ENCODE measurements around the gene RSF1. TPM values are rescaled to one million over a fixed set of nuclear protein-coding genes. Genes with fewer than 3 reads are reported as not detected.
A peak's percentile ranks its signal among the peaks of the same experiment; 100 is the strongest.

Gene RSF1
- polyA plus RNA-seq, 1 of the 3 experiments (the other 2 are of a cell fraction) = 8.4 TPM

DNA sequence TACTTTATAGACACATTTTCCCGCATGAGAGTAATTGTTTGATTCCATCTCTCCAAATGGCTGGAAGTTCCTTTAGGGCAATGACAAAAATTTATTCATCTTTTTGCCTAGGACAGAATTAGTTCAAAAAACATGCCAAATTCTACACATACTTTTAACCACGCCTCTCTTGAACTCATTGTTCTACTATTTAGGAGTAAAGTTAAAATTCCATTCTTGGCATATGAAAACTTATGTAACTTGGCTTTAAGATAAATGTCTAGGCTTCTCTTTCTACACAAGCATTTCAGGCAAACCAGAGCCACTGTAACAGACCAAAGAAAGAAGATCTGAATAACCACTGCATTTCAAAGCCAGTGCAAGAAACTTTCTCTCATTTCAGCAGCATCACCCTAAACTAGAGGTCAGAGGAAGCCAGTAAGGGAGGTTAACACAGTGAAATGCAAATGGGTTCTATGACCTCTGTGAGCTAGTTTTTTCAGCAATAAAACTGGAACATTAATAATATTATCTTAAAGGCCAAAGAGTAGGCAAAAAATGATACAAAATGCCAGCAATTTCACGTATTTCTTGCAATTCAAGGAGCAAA lies 73.0 kb downstream of the RSF1 start:
- 0 out of 2 replicates have a peak overlapping the region, but pooled peaks have one; percentile 18 for H3K4me2 ChIP-seq
- POLR2A ChIA-PET = no interaction called here
- H4K20me1 ChIP-seq (ENCODE audit: insufficient read depth) = peaks cover 7% of the 10 kb centered on the region; the same call in 1 of the 2 replicates

DNA sequence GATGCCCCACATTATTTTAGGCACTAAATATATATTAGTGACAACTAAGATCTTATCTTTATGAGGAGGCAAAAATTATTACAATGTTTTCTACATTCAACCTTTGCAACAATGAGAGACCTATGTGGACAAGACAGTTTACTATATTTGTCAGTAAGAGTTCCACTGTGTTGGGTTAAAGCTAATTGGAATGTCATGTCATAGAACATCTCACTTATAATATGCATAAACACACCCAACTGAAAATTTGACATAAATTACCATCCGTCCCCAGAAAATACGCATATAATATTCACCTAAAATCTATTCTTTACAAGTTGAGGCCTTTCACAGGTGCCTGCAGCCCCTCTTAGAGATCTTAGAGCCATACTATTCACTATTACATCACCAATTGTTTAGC lies 84.0 kb downstream of the RSF1 start:
- H3K27ac ChIP-seq (ENCODE audit: low read depth in 2 of 2, low read length in 1 of 2) = no peak overlapping the region
- POLR2A ChIA-PET = no interaction called here

More for the DNA sequence above, 73.0 kb downstream of the RSF1 start:
- TF ChIP-seq ELF1 (IDR thresholded peaks at IDR 0.05) (no peak), CHD2 (IDR thresholded peaks at IDR 0.05; ENCODE audit: low read length, partially characterized antibody) (no peak), NFIC (IDR thresholded peaks at IDR 0.05; ENCODE audit: borderline replicate concordance) (no peak), JUND (IDR thresholded peaks at IDR 0.05) (no peak), SIN3A (IDR thresholded peaks at IDR 0.05; ENCODE audit: borderline replicate concordance, low read depth, low read length) (no peak), FOXJ3 (CRISPR knock-in tag; IDR thresholded peaks at IDR 0.05) (no peak), NRF1 (IDR thresholded peaks at IDR 0.05; ENCODE audit: low read depth, low read length) (no peak)
- TF ChIP-seq, protein P1, sequence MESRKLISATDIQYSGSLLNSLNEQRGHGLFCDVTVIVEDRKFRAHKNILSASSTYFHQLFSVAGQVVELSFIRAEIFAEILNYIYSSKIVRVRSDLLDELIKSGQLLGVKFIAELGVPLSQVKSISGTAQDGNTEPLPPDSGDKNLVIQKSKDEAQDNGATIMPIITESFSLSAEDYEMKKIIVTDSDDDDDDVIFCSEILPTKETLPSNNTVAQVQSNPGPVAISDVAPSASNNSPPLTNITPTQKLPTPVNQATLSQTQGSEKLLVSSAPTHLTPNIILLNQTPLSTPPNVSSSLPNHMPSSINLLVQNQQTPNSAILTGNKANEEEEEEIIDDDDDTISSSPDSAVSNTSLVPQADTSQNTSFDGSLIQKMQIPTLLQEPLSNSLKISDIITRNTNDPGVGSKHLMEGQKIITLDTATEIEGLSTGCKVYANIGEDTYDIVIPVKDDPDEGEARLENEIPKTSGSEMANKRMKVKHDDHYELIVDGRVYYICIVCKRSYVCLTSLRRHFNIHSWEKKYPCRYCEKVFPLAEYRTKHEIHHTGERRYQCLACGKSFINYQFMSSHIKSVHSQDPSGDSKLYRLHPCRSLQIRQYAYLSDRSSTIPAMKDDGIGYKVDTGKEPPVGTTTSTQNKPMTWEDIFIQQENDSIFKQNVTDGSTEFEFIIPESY (IDR thresholded peaks at IDR 0.05; ENCODE audit: borderline replicate concordance, low read depth) = no peak
- TF ChIP-seq, protein P2, sequence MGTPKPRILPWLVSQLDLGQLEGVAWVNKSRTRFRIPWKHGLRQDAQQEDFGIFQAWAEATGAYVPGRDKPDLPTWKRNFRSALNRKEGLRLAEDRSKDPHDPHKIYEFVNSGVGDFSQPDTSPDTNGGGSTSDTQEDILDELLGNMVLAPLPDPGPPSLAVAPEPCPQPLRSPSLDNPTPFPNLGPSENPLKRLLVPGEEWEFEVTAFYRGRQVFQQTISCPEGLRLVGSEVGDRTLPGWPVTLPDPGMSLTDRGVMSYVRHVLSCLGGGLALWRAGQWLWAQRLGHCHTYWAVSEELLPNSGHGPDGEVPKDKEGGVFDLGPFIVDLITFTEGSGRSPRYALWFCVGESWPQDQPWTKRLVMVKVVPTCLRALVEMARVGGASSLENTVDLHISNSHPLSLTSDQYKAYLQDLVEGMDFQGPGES (IDR thresholded peaks at IDR 0.05; ENCODE audit: low read depth, low read length) = no peak
- no peaks in the 10 kb centered on the region for H3K27me3 ChIP-seq (ENCODE audit: insufficient read depth)
- H3K9ac ChIP-seq = no peak overlapping the region
- H2AFZ ChIP-seq (ENCODE audit: low read depth) = no peak overlapping the region
- H3K4me1 ChIP-seq (ENCODE audit: control insufficient read depth in 1 of 2, insufficient read depth in 2 of 2, low read depth in 1 of 2, low read length in 1 of 2) = peaks cover 0 to 6% of the 10 kb centered on the region in 2 experiments; a peak in 1 of 4 replicates
- no peaks in the 10 kb centered on the region for H3K9me3 ChIP-seq
- H3K79me2 ChIP-seq (ENCODE audit: insufficient read depth) = peaks cover 53% of the 10 kb centered on the region
- 92% methylated on average over 3 of the region's 3 CpGs for WGBS (ENCODE audit: low lambda C conversion rate)
- H3F3A ChIP-seq (replicated peaks; ENCODE audit: insufficient read depth) = no peaks in the 10 kb centered on the region
- peaks cover 10 to 26% of the 10 kb centered on the region in 2 experiments for H3K36me3 ChIP-seq (replicated peaks in 1 of 2; ENCODE audit: control insufficient read depth in 1 of 2, insufficient read depth in 2 of 2, low read length in 1 of 2)
- no peak for DNase-seq
- H3K27ac ChIP-seq (ENCODE audit: low read depth in 2 of 2, low read length in 1 of 2) = no peak overlapping the region; a peak in 1 of 4 replicates
- CTCF ChIA-PET = no interaction called here
- H3K9me2 ChIP-seq = no peaks in the 10 kb centered on the region
- H3K4me3 ChIP-seq (ENCODE audit: low read depth in 2 of 2, low read length in 1 of 2) = no peak overlapping the region

More for the DNA sequence above, 84.0 kb downstream of the RSF1 start:
- 99% methylated on average over 2 of the region's 2 CpGs for WGBS (ENCODE audit: low lambda C conversion rate)
- Histone ChIP-seq H3K9ac (no peak overlapping the region), H4K20me1 (ENCODE audit: insufficient read depth) (no peaks in the 10 kb centered on the region), H2AFZ (ENCODE audit: low read depth) (no peak overlapping the region), H3K79me2 (ENCODE audit: insufficient read depth) (0 out of 2 replicates have a peak, but pooled peaks cover 6% of the 10 kb centered on the region), H3K36me3 (replicated peaks in 1 of 2; ENCODE audit: control insufficient read depth in 1 of 2, insufficient read depth in 2 of 2, low read length in 1 of 2) (peaks cover 10 to 66% of the 10 kb centered on the region in 2 experiments), H3K4me3 (ENCODE audit: low read depth in 2 of 2, low read length in 1 of 2) (no peak overlapping the region), H3K9me2 (no peaks in the 10 kb centered on the region), H3K9me3 (no peaks in the 10 kb centered on the region), H3F3A (replicated peaks; ENCODE audit: insufficient read depth) (peaks cover 12% of the 10 kb centered on the region), H3K4me2 (no peak overlapping the region), H3K4me1 (ENCODE audit: control insufficient read depth in 1 of 2, insufficient read depth in 2 of 2, low read depth in 1 of 2, low read length in 1 of 2) (no peaks in the 10 kb centered on the region), H3K27me3 (ENCODE audit: insufficient read depth) (no peaks in the 10 kb centered on the region)
- TF ChIP-seq SMC3 (IDR thresholded peaks at IDR 0.05; ENCODE audit: low read depth, low read length) = no peak
- TF ChIP-seq RCOR1 (IDR thresholded peaks at IDR 0.05; ENCODE audit: low read length) = no peak
- TF ChIP-seq JUND (IDR thresholded peaks at IDR 0.05) = no peak
- no peak for TF ChIP-seq TEAD4 (IDR thresholded peaks at IDR 0.05; ENCODE audit: borderline replicate concordance, insufficient read depth)
- no peak for TF ChIP-seq CHD2 (IDR thresholded peaks at IDR 0.05; ENCODE audit: low read length, partially characterized antibody)
- TF ChIP-seq, protein P3, sequence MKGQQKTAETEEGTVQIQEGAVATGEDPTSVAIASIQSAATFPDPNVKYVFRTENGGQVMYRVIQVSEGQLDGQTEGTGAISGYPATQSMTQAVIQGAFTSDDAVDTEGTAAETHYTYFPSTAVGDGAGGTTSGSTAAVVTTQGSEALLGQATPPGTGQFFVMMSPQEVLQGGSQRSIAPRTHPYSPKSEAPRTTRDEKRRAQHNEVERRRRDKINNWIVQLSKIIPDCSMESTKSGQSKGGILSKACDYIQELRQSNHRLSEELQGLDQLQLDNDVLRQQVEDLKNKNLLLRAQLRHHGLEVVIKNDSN (IDR thresholded peaks at IDR 0.05; ENCODE audit: borderline replicate concordance, low read depth) = no peak
- TF ChIP-seq NRF1 (IDR thresholded peaks at IDR 0.05; ENCODE audit: low read depth, low read length) = no peak
- no peak for TF ChIP-seq RAD21 (IDR thresholded peaks at IDR 0.05; ENCODE audit: low read length)
- no peak for TF ChIP-seq YY1 (IDR thresholded peaks at IDR 0.05; ENCODE audit: low read depth)
- no peak for TF ChIP-seq GABPA (IDR thresholded peaks at IDR 0.05; ENCODE audit: low read depth)
- TF ChIP-seq TAF1 (IDR thresholded peaks at IDR 0.05; ENCODE audit: borderline replicate concordance, low read depth, low read length) = no peak
- TF ChIP-seq, protein P4, sequence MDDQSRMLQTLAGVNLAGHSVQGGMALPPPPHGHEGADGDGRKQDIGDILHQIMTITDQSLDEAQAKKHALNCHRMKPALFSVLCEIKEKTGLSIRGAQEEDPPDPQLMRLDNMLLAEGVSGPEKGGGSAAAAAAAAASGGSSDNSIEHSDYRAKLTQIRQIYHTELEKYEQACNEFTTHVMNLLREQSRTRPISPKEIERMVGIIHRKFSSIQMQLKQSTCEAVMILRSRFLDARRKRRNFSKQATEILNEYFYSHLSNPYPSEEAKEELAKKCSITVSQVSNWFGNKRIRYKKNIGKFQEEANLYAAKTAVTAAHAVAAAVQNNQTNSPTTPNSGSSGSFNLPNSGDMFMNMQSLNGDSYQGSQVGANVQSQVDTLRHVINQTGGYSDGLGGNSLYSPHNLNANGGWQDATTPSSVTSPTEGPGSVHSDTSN (IDR thresholded peaks at IDR 0.05) = no peak
- TF ChIP-seq GATA2 (CRISPR knock-in tag; IDR thresholded peaks at IDR 0.05) = no peak
- no peak for TF ChIP-seq FOXM1 (IDR thresholded peaks at IDR 0.05; ENCODE audit: low read depth)
- TF ChIP-seq SIN3A (IDR thresholded peaks at IDR 0.05; ENCODE audit: borderline replicate concordance, low read depth, low read length) = no peak
- no peak for TF ChIP-seq TCF12 (IDR thresholded peaks at IDR 0.05)
- no peak for TF ChIP-seq FOXJ3 (CRISPR knock-in tag; IDR thresholded peaks at IDR 0.05)
- no peak for DNase-seq
- CTCF ChIA-PET = no interaction called here

Data from SK-N-SH (cell line).